Fibroblast of peridontal ligament (primary cell): Measurements from ENCODE around the gene ARHGAP42.
"Not testable (repeated sequence)": the region's sequence is repeated elsewhere in the genome, so short reads cannot be mapped to it uniquely, and the experiment has no call there.

Experiments
- DNase-seq: peaks from one replicate; pipeline ENCODE4 v3.0.0-alpha.2; 2010; ENCODE audit errors: extremely low read depth

Gene ARHGAP42

GRCh38 chr11:100687054-100687629, at the start of gene ARHGAP42:
ARHGAP42 (plus strand) TSS chr11:100687288; CDS start chr11:100687679, 391 bp downstream.
- peak; percentile 53 for DNase-seq

GRCh38 chr11:100637706-100638105, 49.4 kb upstream of the ARHGAP42 start:
- DNase-seq: no peak

- peak; percentile 31 for DNase-seq
Measured at GRCh38 chr11:100638648-100639047, 48.4 kb upstream of the ARHGAP42 start.

GRCh38 chr11:100639140-100639539, 47.9 kb upstream of the ARHGAP42 start:
- peak; percentile 73 for DNase-seq

- DNase-seq: peak; percentile 52
Measured at GRCh38 chr11:100640071-100640470, 47.0 kb upstream of the ARHGAP42 start.

GRCh38 chr11:100640646-100641045, 46.4 kb upstream of the ARHGAP42 start:
- peak; percentile 27 for DNase-seq

GRCh38 chr11:100641456-100641855, 45.6 kb upstream of the ARHGAP42 start:
- DNase-seq: no peak

- DNase-seq: no peak
Measured at GRCh38 chr11:100646545-100646944, 40.5 kb upstream of the ARHGAP42 start.

- no peak for DNase-seq
Measured at GRCh38 chr11:100647861-100648260, 39.2 kb upstream of the ARHGAP42 start.

GRCh38 chr11:100663583-100663982, 23.5 kb upstream of the ARHGAP42 start:
- DNase-seq: no peak

- no peak for DNase-seq
Measured at GRCh38 chr11:100663996-100664395, 23.1 kb upstream of the ARHGAP42 start.

- DNase-seq: not testable (repeated sequence)
Measured at GRCh38 chr11:100666816-100667215, 20.3 kb upstream of the ARHGAP42 start.

- DNase-seq: no peak
Measured at GRCh38 chr11:100667449-100667848, 19.6 kb upstream of the ARHGAP42 start.

GRCh38 chr11:100670140-100670539, 16.9 kb upstream of the ARHGAP42 start:
- DNase-seq: no peak

GRCh38 chr11:100671471-100671870, 15.6 kb upstream of the ARHGAP42 start:
- no peak for DNase-seq

- no peak for DNase-seq
Measured at GRCh38 chr11:100672498-100673033, 14.5 kb upstream of the ARHGAP42 start.

- peak; percentile 23 for DNase-seq
Measured at GRCh38 chr11:100673063-100673462, 14.0 kb upstream of the ARHGAP42 start.

- peak; percentile 23 for DNase-seq
Measured at GRCh38 chr11:100674212-100674611, 12.9 kb upstream of the ARHGAP42 start.

GRCh38 chr11:100675115-100675650, 11.9 kb upstream of the ARHGAP42 start:
- no peak for DNase-seq

GRCh38 chr11:100676901-100677300, 10.2 kb upstream of the ARHGAP42 start:
- no peak for DNase-seq

GRCh38 chr11:100677796-100678195, 9.3 kb upstream of the ARHGAP42 start:
- DNase-seq: no peak

GRCh38 chr11:100680070-100680469, 7.0 kb upstream of the ARHGAP42 start:
- no peak for DNase-seq

- DNase-seq: peak; percentile 47
Measured at GRCh38 chr11:100681064-100681502, 6.0 kb upstream of the ARHGAP42 start.
